CD4-positive, alpha-beta T cell treated with Interleukin-4 for 4 hours (primary cell): ENCODE results near the gene FBRSL1.

Source experiments
- DNase-seq: peaks from one replicate; pipeline ENCODE4 v3.0.0-alpha.2; 2020

FBRSL1 gene

GRCh38 chr12:132545955-132546354 lies 56.0 kb downstream of the FBRSL1 start:
- DNase-seq, result no peak

- DNase-seq, result no peak
These were observed 56.7 kb downstream of the FBRSL1 start for GRCh38 chr12:132546647-132547046.

GRCh38 chr12:132547205-132547740 lies 57.3 kb downstream of the FBRSL1 start:
- no peak for DNase-seq

DNA sequence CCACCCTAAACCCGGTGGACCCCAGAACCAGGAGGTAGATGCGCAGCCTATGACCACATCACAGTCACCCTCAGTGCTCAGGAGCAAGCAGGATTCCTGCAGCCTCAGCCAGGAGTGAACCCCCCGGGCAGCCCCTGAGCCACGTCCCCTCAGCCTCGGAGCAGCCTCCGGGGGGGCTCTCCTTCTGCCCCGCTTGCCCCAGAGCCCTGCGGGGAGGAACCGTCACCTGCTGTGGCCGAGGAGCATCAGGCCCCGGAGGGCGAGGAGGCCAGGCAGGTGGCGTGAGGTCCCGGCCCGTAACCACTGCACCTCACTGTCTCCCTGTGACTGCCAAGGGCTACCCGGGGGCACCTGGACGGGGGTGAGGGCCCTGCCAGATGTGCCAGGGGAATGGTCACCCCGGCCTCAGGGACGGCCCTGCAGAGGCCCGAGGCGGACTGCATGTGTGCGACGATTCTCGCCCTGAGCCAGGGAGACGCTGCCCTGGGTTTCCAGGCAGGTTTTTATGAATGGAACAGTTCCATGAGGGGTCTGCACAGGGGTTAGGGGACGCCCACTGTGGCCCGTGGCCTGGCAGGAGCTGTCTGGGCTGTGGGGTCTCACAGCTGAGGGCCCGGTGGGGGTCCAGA lies 58.6 kb downstream of the FBRSL1 start:
- no peak for DNase-seq

- DNase-seq, result no peak
These were observed 59.1 kb downstream of the FBRSL1 start for GRCh38 chr12:132549059-132549458.

DNA sequence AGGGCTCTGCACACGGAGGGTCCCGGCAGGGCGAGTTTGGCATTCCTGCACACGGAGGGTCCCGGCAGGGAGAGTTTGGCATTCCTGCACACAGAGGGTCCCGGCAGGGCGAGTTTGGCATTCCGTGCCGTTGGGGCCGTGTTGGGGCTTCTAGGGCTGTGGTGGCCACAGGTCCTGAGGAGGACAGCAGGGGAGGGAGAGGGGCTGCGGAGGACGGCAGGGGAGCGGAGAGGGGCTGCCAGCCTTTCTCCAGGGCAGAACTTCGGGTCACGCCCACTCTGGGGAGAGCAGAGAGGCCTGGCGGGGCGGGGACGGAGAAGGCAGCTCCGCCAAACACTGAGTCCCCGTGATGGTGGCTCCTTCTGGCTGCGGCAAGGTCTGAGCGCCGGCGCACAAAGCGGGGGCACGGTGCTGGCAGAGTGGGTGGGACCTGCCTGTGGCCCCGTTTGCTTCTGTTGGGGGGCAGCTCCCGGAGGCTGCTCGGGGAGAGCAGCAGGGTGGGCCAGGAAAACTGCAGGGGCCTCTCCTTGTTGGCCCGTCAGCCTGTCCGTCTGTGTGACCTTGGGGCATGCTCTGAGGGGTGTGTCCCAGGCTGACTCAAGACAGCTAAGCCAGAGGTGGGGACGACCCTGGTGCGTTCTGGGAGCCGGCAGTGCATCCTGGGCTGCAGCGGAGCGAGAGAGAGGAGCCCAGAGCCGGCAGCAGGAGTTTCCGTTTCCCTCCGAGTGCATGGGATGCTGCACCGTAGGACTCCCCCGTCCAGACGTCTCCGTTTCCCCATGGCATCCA lies 60.3 kb downstream of the FBRSL1 start:
- DNase-seq, result no peak

GRCh38 chr12:132550830-132551640 lies 61.1 kb downstream of the FBRSL1 start:
- no peak for DNase-seq

GRCh38 chr12:132551641-132552031 lies 61.7 kb downstream of the FBRSL1 start:
- DNase-seq, result no peak

DNA sequence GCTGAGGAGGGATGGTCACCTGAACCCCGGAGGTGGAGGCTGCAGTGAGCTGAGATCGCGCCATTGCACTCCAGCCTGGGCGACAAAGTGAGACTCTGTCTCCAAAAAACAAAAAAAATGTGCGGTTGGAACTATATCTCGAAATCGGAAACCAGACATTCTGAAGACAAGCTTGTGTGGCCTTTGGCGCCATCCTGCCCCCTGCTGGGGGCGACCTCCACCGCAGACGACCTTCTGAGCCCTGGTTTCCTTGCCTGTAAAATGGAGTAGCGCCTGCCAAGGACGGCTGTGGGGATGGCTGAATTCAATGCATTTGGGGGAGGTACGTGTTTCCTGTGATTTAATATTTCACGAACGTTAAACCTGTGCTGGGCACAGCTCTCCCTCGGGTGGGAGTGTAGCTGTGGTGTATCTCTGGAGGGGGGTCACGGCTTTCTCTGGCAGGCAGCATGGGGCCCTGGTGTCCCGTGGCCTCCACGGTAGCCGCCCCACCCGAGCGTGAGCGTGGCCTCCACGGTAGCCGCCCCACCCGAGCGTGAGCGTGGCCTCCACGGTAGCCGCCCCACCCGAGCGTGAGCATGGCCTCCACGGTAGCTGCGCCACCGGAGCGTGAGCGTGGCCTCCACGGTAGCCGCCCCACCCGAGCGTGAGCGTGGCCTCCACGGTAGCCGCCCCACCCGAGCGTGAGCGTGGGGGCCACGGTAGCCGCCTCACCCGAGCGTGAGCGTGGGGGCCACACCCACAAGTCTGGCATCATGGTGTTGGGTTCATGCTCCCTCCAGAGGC lies 65.1 kb downstream of the FBRSL1 start:
- no peak for DNase-seq

GRCh38 chr12:132555686-132556085 lies 65.7 kb downstream of the FBRSL1 start:
- DNase-seq, result no peak

DNA sequence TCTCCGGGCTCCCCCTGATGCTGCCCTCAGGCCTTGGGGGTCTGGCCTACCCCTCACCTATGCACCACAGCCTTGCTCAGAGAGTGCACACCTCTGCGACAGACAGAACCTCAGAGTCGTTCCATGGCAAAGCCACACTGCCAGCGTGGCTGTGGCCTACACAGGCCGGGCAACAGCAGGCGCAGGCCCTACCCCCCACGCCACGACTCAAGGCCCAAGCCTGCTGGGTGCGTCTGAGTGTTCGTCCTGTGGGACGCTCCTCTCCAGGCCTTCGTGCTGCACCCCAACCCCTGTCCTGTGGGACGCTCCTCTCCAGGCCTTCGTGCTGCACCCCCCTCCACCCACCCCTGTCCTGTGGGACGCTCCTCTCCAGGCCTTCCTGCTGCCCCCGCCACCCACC lies 66.3 kb downstream of the FBRSL1 start:
- no peak for DNase-seq

- no peak for DNase-seq
These were observed 66.8 kb downstream of the FBRSL1 start for GRCh38 chr12:132556801-132557200.

GRCh38 chr12:132557291-132558015 lies 67.5 kb downstream of the FBRSL1 start:
- DNase-seq, result no peak

GRCh38 chr12:132558042-132558856 lies 68.3 kb downstream of the FBRSL1 start:
- no peak for DNase-seq

DNA sequence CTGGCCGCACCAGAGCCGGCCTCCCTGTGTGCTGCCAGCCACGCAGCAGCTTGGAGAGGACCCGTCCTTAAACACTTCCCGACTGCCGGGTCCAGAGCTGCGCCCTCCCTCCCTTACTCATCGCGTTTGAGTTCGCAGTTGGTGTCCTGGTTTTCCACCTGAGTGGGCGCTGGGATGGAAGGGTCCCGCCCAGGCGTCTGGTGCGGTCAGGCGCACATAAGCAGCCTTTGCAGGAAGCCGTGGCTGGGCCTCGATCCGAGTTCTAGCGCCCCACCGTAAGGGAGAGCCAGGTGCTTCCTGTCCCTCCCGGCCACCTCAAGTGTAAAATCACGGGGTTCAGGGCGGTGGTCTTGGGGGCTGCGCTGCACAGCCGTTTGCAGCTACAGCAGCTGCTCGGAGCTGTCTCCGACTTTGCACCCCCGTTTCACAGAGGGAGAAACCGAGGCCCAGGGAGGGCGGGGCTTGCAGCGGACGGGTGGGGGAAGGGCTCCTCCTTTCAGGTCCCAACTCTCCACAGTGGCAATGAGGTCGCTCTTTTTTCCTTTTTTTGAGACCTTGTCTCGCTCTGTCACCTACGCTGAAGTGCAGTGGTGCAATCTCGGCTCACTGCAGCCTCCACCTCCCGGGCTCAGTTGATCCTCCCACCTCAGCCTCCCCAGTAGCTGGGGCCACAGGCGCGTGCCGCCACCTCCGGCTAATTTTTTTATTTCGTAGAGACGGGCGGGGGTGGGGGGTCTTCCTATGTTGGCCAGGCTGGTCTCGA lies 69.1 kb downstream of the FBRSL1 start:
- no peak for DNase-seq

DNA sequence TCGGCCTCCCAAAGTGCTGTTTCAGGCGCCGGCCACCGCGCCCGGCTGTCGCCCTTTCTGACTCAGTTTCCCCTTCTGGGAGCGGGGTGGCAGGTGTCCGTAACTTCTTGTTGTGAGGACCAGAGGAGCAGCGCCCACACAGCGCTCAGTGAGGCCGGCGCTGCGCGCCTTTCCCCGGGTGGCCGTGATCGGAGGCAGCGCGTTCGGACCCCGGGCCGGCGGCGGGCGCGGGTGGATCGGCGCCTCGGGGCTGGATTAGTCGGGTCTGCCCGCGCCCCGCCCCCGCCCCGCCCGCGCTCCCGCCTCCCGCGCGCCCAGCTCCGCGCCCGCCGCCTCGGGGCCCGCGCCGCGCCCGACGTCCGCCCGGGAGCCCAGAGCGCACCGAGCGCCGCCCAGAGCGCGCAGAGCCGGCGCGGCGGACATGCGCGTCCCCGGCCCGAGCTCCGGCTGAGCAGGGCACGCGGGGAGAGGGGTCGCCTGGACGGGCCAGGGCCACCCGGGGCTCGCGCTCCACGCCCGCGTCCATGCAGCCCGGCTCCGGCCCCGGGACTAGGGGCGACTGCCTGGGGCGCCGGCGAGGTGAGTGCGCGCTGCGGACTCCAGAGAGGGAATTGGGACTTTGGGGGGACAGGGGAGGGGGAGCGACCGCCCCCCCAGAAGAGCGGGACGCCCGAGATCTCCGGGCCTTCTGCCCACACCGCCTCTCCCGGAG lies 69.9 kb downstream of the FBRSL1 start:
- DNase-seq, result no peak

GRCh38 chr12:132560364-132560613 lies 70.3 kb downstream of the FBRSL1 start:
- no peak for DNase-seq

- DNase-seq, result peak; percentile 54
These were observed 70.9 kb downstream of the FBRSL1 start for GRCh38 chr12:132560614-132561426.
